HG02610 (cell line): ENCODE measurements around the gene LRRIQ1.

Source experiments
- ATAC-seq: cut with Tn5 transposase; IDR thresholded peaks from one replicate; pipeline ENCODE4 v1.9.1; 2021; ENCODE audit warnings: mild to moderate bottlenecking, moderate library complexity; ENCODE audit not compliant: unreplicated experiment

The LRRIQ1 gene

GRCh38 chr12:85279449-85280164 lies 243.5 kb downstream of the LRRIQ1 start:
- ATAC-seq, result no peak

GRCh38 chr12:85280165-85280983 lies 244.2 kb downstream of the LRRIQ1 start, which contains the start of gene ALX1:
Gene ALX1 (plus strand): TSS chr12:85280220. CDS start chr12:85280262, 42 bp downstream.
- no peak for ATAC-seq

- no peak for ATAC-seq
These were observed 245.0 kb downstream of the LRRIQ1 start for GRCh38 chr12:85280984-85281630.

GRCh38 chr12:85281636-85282312 lies 245.6 kb downstream of the LRRIQ1 start:
- no peak for ATAC-seq

- ATAC-seq, result no peak
These were observed 247.4 kb downstream of the LRRIQ1 start for GRCh38 chr12:85283560-85283959.
